ENCODE results near the gene SYNCRIP. TPM values are rescaled to one million over a fixed set of nuclear protein-coding genes. Genes with fewer than 3 reads are reported as not detected.
A peak's percentile ranks its signal among the peaks of the same experiment; 100 is the strongest.

The SYNCRIP gene
- total and polyA plus RNA-seq, 2 of the 4 experiments (the other 2 are of a cell fraction): 50.1 to 59.3 TPM

DNA sequence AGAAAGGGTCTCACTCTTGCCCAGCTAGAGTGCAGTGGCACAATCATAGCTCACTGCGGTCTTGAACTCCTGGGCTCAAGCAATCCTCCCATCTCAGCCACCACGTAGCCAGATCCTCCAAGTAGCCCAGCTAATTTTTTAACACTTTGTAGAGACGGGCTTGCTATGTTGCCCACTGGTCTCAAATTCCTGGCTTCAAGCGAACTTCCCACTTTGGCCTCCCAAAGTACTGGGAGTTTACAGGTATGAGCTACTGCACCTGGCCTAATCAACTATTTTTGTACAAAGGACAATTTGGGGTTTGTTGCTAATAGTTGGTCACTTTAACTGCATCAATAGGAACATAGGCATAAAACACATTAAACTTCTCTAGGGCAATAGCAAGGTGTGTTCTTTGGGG lies 29.9 kb upstream of the SYNCRIP start:
- H4K91ac ChIP-seq (ENCODE audit: insufficient read depth, low read depth, low read length): no peak overlapping the region
- no peaks in the 10 kb centered on the region for H3K9me3 ChIP-seq (ENCODE audit: control insufficient read depth, insufficient read depth, low read length)
- BruUV-seq (replicated peaks): no TSS peak
- no peak overlapping the region for H3K23ac ChIP-seq (ENCODE audit: low read depth, low read length)
- H3K9me1 ChIP-seq (ENCODE audit: insufficient read depth, low read length): peaks cover 7% of the 10 kb centered on the region; the same call in 1 of the 2 replicates
- no peak overlapping the region for H2BK15ac ChIP-seq (ENCODE audit: low read depth, low read length)
- no peak overlapping the region for H3K27ac ChIP-seq (ENCODE audit: insufficient read depth, low read length)
- no peak overlapping the region for H3K4me2 ChIP-seq (ENCODE audit: low read depth, low read length)
- H3K9ac ChIP-seq (ENCODE audit: low read depth, low read length): no peak overlapping the region
- ChIA-PET POLR2A (ENCODE audit: unreplicated experiment) (no interaction called here), CTCF (interaction anchor here (0.6 to 0.8 kb wide), 2 partner anchors 34 to 43 kb away, joined by 3 read pairs; no protein-coding TSS in a partner anchor)
- DNase-seq (no peak), ATAC-seq (ENCODE audit: low read depth) (no peak)
- H2AK5ac ChIP-seq (ENCODE audit: low read depth, low read length): no peak overlapping the region
- no peaks in the 10 kb centered on the region for H3K27me3 ChIP-seq (ENCODE audit: control insufficient read depth, insufficient read depth, low read length)
- no peak overlapping the region for H3K4ac ChIP-seq (ENCODE audit: low read depth, low read length)
- H3K18ac ChIP-seq (ENCODE audit: low read depth, low read length): no peak overlapping the region
- intact Hi-C loops (cut with micrococcal nuclease) (loop anchor here (10.0 kb wide), 2 partner anchors 48 to 218 kb away; partner anchors contain the start of gene NT5E), dilution Hi-C loops (cut with HindIII; ENCODE audit: low sequenced_read_pairs, unreplicated experiment) (no loop called here), in situ Hi-C loops (cut with MboI; ENCODE audit: low sequenced_read_pairs) (loop anchor here (10.0 kb wide), 2 partner anchors 48 to 218 kb away; partner anchors contain the start of gene NT5E)
- peaks cover 11% of the 10 kb centered on the region for H3K36me3 ChIP-seq (ENCODE audit: control insufficient read depth, insufficient read depth, low read length)
- 0 out of 2 replicates have a peak, but pooled peaks cover 5% of the 10 kb centered on the region for H3K4me1 ChIP-seq (ENCODE audit: control insufficient read depth, insufficient read depth, low read length)
- no peak overlapping the region for H3K56ac ChIP-seq (ENCODE audit: extremely low read depth, insufficient read depth, low read length)
- H2BK120ac ChIP-seq (ENCODE audit: low read depth, low read length): no peak overlapping the region
- no peak overlapping the region for H2AK9ac ChIP-seq (replicated peaks; ENCODE audit: low read depth, low read length, poor library complexity)
- H2AFZ ChIP-seq (replicated peaks; ENCODE audit: low read length, poor library complexity): no peak overlapping the region
- no peak overlapping the region for H3K4me3 ChIP-seq (ENCODE audit: insufficient read depth, low read depth, low read length)
- H3K14ac ChIP-seq (replicated peaks; ENCODE audit: low read depth, low read length): no peak overlapping the region
- whole genome bisulfite sequencing, 2 experiments (ENCODE audit: extremely low coverage in 2 of 2, insufficient read length in 1 of 2): no CpG with 5 or more reads among the region's 4 CpGs
- no peak overlapping the region for H4K5ac ChIP-seq (ENCODE audit: low read depth, low read length)
- TF ChIP-seq BHLHE40 (IDR thresholded peaks at IDR 0.05; ENCODE audit: low read depth, low read length) (no peak), POLR2A (IDR thresholded peaks at IDR 0.05; ENCODE audit: low read depth, low read length) (0 out of 2 replicates have a peak, but pooled peaks have one; percentile 20)
- no peak overlapping the region for H2BK20ac ChIP-seq (ENCODE audit: low read depth, low read length)
- peaks cover 6 to 47% of the 10 kb centered on the region in 2 experiments; a peak in 3 of 4 replicates for H3K79me1 ChIP-seq (ENCODE audit: low read depth in 1 of 2, low read length in 2 of 2)
- H4K20me1 ChIP-seq (ENCODE audit: insufficient read depth, low read length): peaks cover 36% of the 10 kb centered on the region
- H4K8ac ChIP-seq (ENCODE audit: low read depth in 2 of 2, low read length in 2 of 2): no peak overlapping the region
- no peak overlapping the region for H2BK5ac ChIP-seq (ENCODE audit: low read depth, low read length, poor library complexity, severe bottlenecking)

Measured in IMR-90 (cell line).